RPMI7951 (cell line): Measurements from ENCODE around the gene SCIN. TPM values are rescaled to one million over a fixed set of nuclear protein-coding genes. Genes with fewer than 3 reads are reported as not detected.
"Not testable (repeated sequence)": the region's sequence is repeated elsewhere in the genome, so short reads cannot be mapped to it uniquely, and the experiment has no call there.

ENCODE experiments used
- DNase-seq: peaks from one replicate; pipeline ENCODE4 v3.0.0-alpha.2; 2012; ENCODE audit warnings: low read depth
- total RNA-seq: library from RNA; depleted of rRNA; stranded (reverse); fragments of >200 nt; shearing (Covaris generic); gene quantifications from 2 replicates; pipeline ENCODE4 v1.2.3, GENCODE V29; 2014

The SCIN gene
- total RNA-seq, 1 experiment from 2014 or later = not detected

DNA sequence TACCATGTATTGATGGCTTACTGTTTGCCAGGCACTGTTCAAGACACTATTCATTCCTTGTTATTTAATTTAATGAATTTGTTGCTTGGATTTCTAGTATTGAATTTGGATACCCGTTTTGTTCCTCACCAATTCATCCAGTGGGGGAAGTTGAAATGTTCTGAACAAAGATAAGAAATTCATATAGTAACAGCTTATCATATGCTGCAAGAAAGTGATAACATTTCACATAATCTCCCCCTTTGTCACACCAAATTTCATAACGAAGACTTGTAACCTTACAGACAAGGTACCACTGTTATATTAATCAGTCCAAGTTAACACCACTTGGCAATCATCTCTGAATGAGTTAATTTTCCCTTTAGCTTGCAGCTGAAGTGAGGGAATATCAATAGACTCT lies 42.1 kb downstream of the SCIN start:
- DNase-seq = no peak

- no peak for DNase-seq
Observed at GRCh38 chr7:12619461-12620069, 49.0 kb downstream of the SCIN start.

DNA sequence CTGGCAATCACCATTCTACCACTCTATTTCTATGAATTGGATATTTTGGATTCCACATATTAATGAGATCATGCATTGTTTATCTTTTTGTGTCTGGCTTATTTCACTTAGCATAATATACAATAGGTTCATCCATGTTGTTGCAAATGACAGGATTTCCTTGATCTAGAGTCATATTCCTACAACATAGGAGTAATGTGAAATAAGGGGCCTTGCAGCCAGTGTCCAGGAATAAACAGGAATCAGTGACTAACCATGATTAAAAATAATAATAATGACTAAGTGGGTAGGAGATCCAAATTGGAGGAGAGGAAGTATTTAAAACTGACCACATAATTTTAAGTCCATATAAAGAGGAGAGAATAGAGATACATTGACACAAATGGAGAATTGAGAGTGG lies 49.9 kb downstream of the SCIN start:
- DNase-seq = no peak

GRCh38 chr7:12623223-12623622 lies 52.7 kb downstream of the SCIN start:
- DNase-seq = no peak

DNA sequence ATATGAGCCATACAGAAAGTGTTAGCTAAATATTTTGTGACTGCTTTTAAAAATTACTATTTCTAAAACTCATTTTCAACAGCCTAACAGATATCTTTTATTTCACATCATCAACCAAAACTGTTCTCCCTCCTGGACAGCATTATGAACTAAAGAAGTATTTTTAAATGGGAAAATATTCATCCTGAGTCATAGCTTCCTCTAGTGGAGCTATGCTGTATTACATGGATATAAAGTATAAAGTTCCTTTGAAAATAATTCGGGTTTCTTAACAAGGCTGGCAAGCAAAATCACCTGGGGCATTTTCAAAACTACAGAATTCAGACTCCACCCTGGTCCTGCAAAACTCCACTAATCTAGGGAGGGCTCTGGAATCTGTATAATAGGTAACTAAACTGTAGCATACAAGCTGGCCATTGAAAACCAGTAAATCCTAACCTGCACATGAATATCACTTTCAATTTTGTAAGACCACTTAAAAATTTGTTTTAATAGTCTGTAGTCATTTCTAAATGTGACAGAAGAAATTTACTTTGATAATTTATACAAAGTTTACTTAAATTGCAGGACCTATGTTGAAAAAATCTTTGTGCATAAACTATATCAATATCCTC lies 53.5 kb downstream of the SCIN start:
- peak; percentile 27 for DNase-seq

GRCh38 chr7:12625836-12626235 lies 55.3 kb downstream of the SCIN start:
- no peak for DNase-seq

DNA sequence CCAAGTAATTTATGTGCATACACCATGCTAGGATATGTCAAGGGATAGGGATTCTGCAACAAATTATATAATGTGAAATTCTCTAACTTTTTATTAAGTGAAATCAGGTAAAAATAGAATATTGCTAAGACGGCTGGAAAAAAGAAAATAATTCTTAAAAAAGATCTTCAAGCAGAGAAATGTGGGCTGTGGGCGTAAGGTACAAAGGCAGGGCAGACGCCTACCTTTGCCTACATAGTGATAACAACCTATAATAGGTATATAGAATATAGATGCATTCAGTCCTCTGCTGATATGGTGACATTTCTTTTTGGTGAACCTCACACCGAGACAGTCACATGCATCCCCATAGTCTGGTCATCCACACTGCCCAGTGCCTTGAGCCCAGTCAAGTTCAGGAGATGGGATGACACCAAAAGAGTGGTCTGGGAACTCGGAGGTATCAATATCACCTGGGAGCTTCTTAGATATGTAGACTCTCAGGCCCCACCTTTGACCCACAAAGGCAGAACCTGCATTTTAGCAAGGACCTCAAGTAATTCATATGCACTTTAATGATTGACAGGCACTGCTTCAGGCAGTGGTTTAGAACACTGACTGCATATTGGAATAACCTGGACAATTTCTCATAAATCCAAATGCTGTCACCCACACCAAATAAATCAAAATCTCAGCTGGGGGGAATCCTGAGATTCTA lies 59.4 kb downstream of the SCIN start:
- DNase-seq = no peak

DNA sequence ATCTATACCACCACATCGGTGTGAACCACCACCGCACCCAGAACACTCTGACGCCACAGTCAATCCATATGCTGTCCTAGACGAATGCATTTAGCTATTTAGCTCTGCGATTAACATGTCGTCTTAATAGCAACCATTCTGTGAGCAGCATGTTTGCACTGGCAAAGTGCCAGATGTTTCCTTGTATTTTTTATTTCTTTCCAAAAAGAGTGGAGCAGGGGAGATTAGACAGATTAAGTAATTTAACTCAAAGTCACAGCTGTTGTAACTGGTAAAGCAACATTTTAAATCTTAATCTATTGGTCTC lies 59.9 kb downstream of the SCIN start:
- DNase-seq = no peak

GRCh38 chr7:12633582-12633981 lies 63.1 kb downstream of the SCIN start:
- DNase-seq = no peak

DNA sequence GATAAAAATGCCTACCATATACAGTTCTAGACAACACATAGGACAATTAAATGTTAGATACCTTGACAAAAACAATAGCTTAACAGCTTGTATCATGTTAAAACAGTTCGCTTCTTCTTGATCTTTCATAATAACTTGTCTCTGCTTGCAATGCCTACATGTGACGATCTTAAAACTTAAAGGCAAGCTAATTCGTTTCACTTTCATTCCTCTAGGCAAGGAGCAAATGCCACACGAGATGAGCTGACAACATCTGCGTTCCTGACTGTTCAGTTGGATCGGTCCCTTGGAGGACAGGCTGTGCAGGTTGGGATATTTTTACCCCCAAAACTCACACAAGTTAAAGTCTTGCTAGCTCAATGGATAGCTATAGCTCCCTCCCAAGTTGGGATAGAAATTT lies 65.3 kb downstream of the SCIN start:
- DNase-seq = peak; percentile 72

- DNase-seq = no peak
Observed at GRCh38 chr7:12637328-12637727, 66.8 kb downstream of the SCIN start.

DNA sequence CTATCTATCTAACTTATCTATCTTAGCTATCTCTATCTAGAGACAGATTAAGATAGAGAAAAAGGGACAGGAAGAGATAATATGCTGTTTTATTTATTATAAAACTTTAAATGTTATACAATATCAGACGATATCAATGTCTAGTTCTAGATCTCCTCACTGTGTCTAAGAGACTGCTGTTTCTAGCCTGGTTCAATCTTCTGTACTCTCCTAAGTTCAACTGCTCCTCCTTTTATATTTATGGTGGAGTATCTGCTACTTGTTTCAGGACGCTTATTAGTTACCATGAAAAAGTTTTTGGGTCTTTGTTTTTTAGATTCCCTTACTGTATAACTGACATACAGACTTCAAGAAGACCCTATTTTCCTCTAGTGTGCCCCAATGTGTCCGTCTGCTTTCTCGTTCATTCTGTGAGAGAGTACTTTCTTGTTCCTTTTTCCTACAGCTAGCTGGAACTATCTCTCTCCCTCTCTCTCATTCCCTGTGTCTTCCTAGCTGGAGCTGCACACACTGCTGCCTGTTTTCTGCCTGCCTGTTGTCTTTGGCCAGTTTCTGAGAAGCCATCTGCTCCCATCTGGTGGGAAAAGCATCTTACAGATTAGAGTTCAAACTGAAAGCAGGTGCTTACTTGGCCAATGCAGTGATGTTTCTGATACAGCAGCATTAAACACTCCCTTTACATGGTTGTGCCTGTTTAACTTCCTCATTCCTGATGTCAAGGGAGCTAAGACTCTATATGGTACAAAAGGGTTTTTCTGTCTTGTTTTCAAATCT lies 67.5 kb downstream of the SCIN start:
- DNase-seq = peak; percentile 30

- DNase-seq = peak; percentile 57
Observed at GRCh38 chr7:12638851-12639456, 68.4 kb downstream of the SCIN start.

- no peak for DNase-seq
Observed at GRCh38 chr7:12640299-12641096, 70.0 kb downstream of the SCIN start.

- DNase-seq = no peak
Observed at GRCh38 chr7:12641196-12641595, 70.7 kb downstream of the SCIN start.

DNA sequence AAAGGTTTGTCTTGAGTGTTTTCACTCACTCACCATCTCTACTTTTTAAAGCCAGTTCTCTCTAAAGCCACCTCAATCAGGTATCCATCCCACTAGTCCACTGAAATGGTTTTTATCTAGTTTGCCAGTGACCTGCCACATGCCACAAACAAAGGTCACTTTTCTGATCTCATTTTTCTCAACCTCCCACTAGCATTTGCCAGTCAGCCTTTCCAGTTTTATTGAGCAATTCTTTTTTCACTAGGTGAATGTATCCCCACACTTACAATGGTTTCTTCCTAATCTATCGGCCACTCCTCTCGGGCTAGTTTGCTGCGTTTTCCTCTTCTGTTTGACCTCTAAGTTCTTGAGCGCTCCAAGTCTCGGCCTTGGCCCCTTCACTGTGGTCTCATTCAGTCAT lies 72.0 kb downstream of the SCIN start:
- DNase-seq = no peak

- DNase-seq = peak; percentile 16
Observed at GRCh38 chr7:12643001-12643643, 72.6 kb downstream of the SCIN start.

DNA sequence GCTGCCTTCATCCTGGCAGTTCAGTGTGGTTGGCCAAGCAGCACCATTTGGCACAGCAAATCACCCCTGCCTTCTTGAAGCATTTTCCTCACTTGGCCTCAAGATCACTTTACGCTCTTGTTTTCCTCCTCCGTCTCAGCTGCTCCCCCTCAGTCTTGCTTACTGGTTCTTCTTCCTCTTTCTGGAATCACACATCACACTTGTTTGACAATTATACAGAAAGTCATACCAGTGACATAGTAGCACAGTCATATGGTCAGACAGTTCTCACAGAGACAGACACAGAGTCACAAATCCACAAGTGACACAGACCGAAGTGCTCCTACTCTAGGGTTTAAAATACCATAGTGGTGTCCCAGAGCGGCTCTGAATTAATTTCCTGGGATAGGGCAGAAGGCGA lies 73.1 kb downstream of the SCIN start:
- DNase-seq = no peak

GRCh38 chr7:12645212-12645611 lies 74.7 kb downstream of the SCIN start:
- not testable (repeated sequence) for DNase-seq

- peak; percentile 65 for DNase-seq
Observed at GRCh38 chr7:12646139-12646538, 75.6 kb downstream of the SCIN start.
